Liver (tissue), 3 donors: ENCODE data around the gene LENG9.

Source experiments
- FOXA1 ChIP-seq: IDR thresholded peaks from 2 replicates; pipeline ENCODE4 v1.6.1; 2016; ENCODE audit warnings: antibody characterized with exemption
- GABPA ChIP-seq, 2 donors: IDR thresholded peaks in 1 of 2; conservative IDR thresholded peaks in 1 of 2; 2 replicates each; pipeline ENCODE4 v1.6.1; 2016; ENCODE audit warnings: antibody characterized with exemption in 2 of 2, mild to moderate bottlenecking in 1 of 2, moderate library complexity in 1 of 2
- TF ChIP-seq, protein P1 (sequence below): fragments of 150-350 bp; IDR thresholded peaks from 2 replicates; pipeline ENCODE4 v1.5.1; 2017; ENCODE audit warnings: improper control_type of control experiment, low read depth, low read length; ENCODE audit not compliant: missing input control
- TF ChIP-seq, protein P2 (sequence below): IDR thresholded peaks from 2 replicates; pipeline ENCODE4 v1.6.1; 2016; ENCODE audit warnings: antibody characterized with exemption
- TF ChIP-seq, protein P3 (sequence below): IDR thresholded peaks from 2 replicates; pipeline ENCODE4 v1.6.1; 2016; ENCODE audit warnings: antibody characterized with exemption, mild to moderate bottlenecking
- donor health status: healthy.
- donor health status: healthy.

- TF ChIP-seq, protein P1, sequence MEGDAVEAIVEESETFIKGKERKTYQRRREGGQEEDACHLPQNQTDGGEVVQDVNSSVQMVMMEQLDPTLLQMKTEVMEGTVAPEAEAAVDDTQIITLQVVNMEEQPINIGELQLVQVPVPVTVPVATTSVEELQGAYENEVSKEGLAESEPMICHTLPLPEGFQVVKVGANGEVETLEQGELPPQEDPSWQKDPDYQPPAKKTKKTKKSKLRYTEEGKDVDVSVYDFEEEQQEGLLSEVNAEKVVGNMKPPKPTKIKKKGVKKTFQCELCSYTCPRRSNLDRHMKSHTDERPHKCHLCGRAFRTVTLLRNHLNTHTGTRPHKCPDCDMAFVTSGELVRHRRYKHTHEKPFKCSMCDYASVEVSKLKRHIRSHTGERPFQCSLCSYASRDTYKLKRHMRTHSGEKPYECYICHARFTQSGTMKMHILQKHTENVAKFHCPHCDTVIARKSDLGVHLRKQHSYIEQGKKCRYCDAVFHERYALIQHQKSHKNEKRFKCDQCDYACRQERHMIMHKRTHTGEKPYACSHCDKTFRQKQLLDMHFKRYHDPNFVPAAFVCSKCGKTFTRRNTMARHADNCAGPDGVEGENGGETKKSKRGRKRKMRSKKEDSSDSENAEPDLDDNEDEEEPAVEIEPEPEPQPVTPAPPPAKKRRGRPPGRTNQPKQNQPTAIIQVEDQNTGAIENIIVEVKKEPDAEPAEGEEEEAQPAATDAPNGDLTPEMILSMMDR: no peak
- no peak for TF ChIP-seq GABPA (IDR thresholded peaks at IDR 0.05 in 1 of 2, conservative IDR thresholded peaks at IDR 0.05 in 1 of 2)
- TF ChIP-seq FOXA1: no peak
- TF ChIP-seq, protein P2, sequence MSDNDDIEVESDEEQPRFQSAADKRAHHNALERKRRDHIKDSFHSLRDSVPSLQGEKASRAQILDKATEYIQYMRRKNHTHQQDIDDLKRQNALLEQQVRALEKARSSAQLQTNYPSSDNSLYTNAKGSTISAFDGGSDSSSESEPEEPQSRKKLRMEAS: no peak
- TF ChIP-seq, protein P3, sequence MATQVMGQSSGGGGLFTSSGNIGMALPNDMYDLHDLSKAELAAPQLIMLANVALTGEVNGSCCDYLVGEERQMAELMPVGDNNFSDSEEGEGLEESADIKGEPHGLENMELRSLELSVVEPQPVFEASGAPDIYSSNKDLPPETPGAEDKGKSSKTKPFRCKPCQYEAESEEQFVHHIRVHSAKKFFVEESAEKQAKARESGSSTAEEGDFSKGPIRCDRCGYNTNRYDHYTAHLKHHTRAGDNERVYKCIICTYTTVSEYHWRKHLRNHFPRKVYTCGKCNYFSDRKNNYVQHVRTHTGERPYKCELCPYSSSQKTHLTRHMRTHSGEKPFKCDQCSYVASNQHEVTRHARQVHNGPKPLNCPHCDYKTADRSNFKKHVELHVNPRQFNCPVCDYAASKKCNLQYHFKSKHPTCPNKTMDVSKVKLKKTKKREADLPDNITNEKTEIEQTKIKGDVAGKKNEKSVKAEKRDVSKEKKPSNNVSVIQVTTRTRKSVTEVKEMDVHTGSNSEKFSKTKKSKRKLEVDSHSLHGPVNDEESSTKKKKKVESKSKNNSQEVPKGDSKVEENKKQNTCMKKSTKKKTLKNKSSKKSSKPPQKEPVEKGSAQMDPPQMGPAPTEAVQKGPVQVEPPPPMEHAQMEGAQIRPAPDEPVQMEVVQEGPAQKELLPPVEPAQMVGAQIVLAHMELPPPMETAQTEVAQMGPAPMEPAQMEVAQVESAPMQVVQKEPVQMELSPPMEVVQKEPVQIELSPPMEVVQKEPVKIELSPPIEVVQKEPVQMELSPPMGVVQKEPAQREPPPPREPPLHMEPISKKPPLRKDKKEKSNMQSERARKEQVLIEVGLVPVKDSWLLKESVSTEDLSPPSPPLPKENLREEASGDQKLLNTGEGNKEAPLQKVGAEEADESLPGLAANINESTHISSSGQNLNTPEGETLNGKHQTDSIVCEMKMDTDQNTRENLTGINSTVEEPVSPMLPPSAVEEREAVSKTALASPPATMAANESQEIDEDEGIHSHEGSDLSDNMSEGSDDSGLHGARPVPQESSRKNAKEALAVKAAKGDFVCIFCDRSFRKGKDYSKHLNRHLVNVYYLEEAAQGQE: no peak
These were observed 9.7 kb upstream of the LENG9 start, which contains the start of gene CDC42EP5 for GRCh38 chr19:54473071-54473891.
